HG02938 (cell line): Measurements from ENCODE around the gene LAMC3.
"Not testable (repeated sequence)": the region's sequence is repeated elsewhere in the genome, so short reads cannot be mapped to it uniquely, and the experiment has no call there.

ENCODE experiments used
- ATAC-seq: cut with Tn5 transposase; IDR thresholded peaks from one replicate; pipeline ENCODE4 v1.9.1; 2021; ENCODE audit warnings: mild to moderate bottlenecking, moderate library complexity; ENCODE audit not compliant: unreplicated experiment

The LAMC3 gene

GRCh38 chr9:131027872-131028179, 18.9 kb downstream of the LAMC3 start:
- no peak for ATAC-seq

- no peak for ATAC-seq
These were observed 19.4 kb downstream of the LAMC3 start for GRCh38 chr9:131028221-131028884.

DNA sequence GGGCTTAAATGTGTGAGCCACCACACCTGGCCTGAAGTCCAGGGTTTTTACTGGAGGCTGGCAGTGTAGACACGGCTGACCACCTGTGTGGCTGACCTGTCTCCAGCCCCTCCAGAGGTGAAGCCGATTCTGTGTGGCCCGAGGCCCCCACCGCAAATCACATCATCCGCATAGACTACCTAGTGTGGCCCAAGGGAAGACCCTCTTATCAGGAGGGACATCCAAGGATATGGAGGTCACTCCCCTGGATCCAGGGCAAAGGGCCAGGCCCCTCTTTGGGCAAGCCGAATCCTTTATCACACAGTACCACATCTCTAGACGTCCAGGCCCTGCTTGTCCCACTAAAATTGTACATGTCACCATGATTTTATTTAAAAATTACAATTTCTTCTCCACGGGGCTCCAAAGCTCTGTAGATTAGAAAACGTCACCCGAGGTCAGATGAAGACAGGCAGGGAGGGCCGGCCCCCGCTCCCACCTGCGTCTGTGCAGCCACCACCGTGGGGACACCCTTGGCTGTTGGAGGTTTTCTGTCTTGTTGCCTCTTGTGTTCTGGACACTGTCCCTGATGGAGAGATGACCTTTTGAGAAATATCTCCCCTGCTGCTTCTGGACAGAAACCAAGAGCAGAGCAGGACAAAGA, 20.1 kb downstream of the LAMC3 start:
- ATAC-seq, result no peak

DNA sequence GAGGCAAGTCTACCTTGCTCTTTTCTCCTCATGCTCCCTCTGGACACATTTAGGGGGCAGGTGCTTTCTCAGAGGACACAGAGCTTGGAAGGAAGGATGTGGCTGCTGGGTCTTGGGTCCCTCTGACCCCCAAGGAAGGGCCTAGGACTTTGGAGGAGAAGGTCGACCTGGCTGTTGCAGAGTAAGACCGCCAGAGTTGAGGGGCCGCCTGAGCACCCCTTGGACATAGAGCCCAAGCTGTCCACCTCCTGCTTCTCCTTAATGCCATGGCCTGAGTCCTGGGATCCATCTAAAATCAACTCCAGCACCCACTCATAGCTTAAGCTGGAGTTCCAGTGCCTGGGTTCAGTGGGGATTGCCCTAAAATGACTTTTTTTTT, 20.6 kb downstream of the LAMC3 start:
- ATAC-seq, result no peak

- ATAC-seq, result no peak
These were observed 21.4 kb downstream of the LAMC3 start for GRCh38 chr9:131030239-131031004.

DNA sequence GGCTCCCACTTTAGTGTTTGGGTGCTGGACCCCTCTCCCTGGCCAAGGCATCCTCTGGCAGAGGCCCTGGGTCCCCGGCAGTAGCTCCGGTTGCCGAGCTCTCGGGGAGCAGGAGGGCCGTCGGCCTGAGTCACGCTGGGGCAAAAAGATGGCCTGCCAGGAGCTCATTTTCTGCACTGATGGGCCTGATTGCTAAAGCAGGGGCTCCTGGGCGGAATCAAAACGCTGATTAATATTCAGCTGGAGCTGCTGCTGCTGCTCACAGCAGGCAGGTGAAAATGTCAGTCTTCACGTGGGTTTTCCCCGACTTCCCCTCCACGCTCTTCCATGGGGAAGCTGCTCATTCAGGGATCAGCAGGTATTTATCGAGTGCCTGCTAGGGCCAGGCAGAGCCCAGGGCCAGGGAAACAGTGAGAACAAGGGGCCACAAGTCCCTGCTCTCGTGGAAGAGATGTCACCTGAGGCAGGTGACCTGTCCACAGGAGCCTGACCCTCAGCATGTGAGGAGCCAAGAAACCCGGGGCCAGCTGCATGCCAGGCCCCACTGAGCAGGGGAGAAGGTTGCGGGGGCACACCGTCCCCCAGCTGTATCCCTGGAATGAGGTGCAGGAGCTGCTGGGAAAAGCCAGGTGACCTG, 22.1 kb downstream of the LAMC3 start:
- no peak for ATAC-seq

- ATAC-seq, result no peak
These were observed 22.6 kb downstream of the LAMC3 start for GRCh38 chr9:131031642-131032005.

- ATAC-seq, result no peak
These were observed 23.4 kb downstream of the LAMC3 start for GRCh38 chr9:131032384-131032783.

GRCh38 chr9:131033269-131034224, 24.6 kb downstream of the LAMC3 start:
- ATAC-seq, result no peak

- no peak for ATAC-seq
These were observed 25.3 kb downstream of the LAMC3 start for GRCh38 chr9:131034268-131034667.

DNA sequence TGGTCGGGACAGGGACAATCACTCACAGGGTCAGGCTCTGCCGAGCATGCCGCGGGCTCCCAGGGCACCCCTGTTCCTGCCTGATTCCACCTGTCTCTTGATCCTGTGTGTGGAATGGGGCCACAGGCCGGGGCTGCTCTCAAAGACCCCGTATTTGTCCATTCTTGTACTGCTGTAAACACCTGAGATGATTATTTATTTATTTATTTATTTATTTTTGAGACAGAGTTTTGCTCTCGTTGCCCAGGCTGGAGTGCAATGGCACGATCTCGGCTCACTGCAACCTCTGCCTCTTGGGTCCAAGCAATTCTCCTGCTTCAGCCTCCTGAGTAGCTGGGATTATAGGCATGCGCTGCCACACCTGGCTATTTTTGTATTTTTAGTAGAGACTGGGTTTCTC, 25.8 kb downstream of the LAMC3 start:
- not testable (repeated sequence) for ATAC-seq

DNA sequence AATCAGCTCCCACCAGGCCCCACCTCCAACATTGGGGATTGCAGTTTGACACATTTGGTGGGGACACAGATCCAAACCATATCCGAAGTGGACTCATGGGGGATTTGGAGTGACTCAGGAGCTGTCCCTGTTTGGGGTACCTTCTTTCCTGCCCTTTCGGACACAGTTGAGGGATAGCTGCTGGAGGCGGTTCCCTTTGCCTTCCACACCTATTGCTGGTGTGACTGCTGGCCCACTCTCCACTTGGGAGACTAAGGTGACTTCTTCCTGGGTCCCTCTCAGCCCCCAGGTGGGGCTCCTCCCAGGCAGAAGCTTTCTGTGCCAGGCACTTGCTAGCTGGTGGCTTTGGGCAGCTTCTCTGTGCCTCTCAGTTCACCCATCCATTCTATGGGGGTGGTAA, 26.6 kb downstream of the LAMC3 start:
- ATAC-seq, result no peak

DNA sequence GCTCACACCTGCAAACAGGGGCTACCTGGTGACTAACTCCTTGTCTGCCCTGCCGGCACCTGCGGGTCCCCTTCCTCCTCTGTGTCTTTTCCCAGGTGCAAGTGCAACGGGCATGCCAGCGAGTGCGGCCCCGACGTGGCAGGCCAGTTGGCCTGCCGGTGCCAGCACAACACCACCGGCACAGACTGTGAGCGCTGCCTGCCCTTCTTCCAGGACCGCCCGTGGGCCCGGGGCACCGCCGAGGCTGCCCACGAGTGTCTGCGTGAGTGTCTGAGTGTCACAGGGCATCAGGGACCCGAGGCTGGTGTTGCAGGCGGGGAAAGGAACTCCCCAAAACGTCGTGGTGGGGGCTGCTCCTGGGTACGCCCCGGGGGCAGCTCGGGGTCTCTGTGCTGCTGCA, 27.1 kb downstream of the LAMC3 start:
- no peak for ATAC-seq

GRCh38 chr9:131036529-131037334, 27.8 kb downstream of the LAMC3 start:
- no peak for ATAC-seq

DNA sequence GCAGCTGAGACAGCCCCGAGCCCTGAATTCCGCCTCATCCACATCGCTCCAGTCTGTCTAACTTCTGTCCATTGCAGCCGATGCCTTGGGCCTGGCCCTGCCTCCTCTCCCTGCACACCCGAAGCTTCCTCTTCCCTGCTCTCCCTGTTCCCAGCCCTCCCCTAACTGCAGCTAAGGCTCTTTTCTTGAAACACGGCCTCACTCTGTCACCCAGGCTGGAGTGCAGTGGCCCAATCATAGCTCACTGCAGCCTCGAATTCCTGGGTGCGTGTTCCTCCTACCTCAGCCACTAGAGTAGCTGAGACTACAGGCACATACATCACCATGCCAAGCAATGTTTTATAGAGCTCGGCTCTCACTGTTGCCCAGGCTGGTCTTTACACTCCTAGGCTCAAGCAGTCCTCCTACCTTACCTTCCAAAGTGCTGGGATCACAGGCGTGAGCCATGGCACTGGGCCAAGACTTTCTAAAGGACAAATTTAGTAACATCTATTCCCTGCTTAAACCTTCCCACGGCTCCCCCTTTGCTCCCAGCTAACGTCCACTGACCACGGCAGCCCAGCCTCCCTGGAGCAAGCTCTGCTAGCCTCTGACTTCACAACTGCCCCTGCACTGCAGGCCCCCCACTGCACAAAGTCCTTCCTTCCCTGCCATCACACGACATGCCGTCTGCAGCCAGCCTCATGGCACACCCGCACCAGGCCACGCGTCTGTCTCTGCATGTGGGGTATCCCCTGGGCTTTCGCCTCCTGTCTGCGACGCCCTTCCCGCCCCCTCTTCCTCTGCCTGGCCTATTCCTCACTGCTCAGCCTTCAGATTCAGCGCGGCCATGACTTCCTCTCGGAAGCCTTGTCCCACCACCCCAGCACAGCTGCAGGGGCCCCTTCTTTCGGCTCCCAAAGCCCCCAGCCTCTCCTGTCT, 28.6 kb downstream of the LAMC3 start:
- no peak for ATAC-seq

- ATAC-seq, result no peak
These were observed 29.5 kb downstream of the LAMC3 start for GRCh38 chr9:131038256-131039128.

- ATAC-seq, result no peak
These were observed 30.4 kb downstream of the LAMC3 start for GRCh38 chr9:131039129-131039954.
